Naive thymus-derived CD8-positive, alpha-beta T cell (primary cell): ENCODE measurements around the gene PCNX1. TPM values are rescaled to one million over a fixed set of nuclear protein-coding genes. Genes with fewer than 3 reads are reported as not detected.
"Not testable (repeated sequence)": the region's sequence is repeated elsewhere in the genome, so short reads cannot be mapped to it uniquely, and the experiment has no call there.

Experiments
- ATAC-seq, 2 donors: fragments of 150-1000 bp; cut with Tn5 transposase in 1 of 2; sonication (Bioruptor Pico), chemical (Tn5 transposase) in 1 of 2; 1 replicate in 1 of 2; 2 replicates in 1 of 2; pipeline ENCODE4 v1.10.0; 2021; ENCODE audit warnings: mild to moderate bottlenecking in 2 of 2, moderate library complexity in 2 of 2
- POLR2A ChIA-PET: fragments of 350-600 bp; sonication (Branson Sonifier 250); formaldehyde crosslinking; loops from one replicate; lab custom pipeline; 2021; ENCODE audit warnings: antibody characterized with exemption; lab: Charles Lee
- DNase-seq, 10 donors: peaks; one replicate each; pipeline versions ENCODE4 v3.0.0 to v3.0.0-alpha.2; 2020 to 2022
- H3K27ac Mint-ChIP-seq, 10 donors: one replicate each; pipeline ENCODE4 v1.8.0; 2020 to 2022; ENCODE audit warnings: mild to moderate bottlenecking in 10 of 10, mixed read lengths in 10 of 10, moderate library complexity in 4 of 10, inconsistent platforms in 1 of 10
- H3K27me3 Mint-ChIP-seq, 5 donors: one replicate each; pipeline ENCODE4 v1.8.0; 2021 to 2022; ENCODE audit warnings: mixed read lengths in 5 of 5
- H3K36me3 Mint-ChIP-seq, 3 donors: one replicate each; pipeline ENCODE4 v1.8.0; 2020 to 2022; ENCODE audit warnings: mixed read lengths in 3 of 3, mild to moderate bottlenecking in 2 of 3, inconsistent platforms in 1 of 3
- H3K4me1 Mint-ChIP-seq, 4 donors: one replicate each; pipeline ENCODE4 v1.8.0; 2021 to 2022; ENCODE audit warnings: mixed read lengths in 4 of 4
- H3K4me3 Mint-ChIP-seq, 10 donors: one replicate each; pipeline ENCODE4 v1.8.0; 2020 to 2022; ENCODE audit warnings: mild to moderate bottlenecking in 10 of 10, mixed read lengths in 10 of 10, moderate library complexity in 6 of 10, inconsistent platforms in 1 of 10
- H3K9me3 Mint-ChIP-seq, 9 donors: one replicate each; pipeline ENCODE4 v1.8.0; 2020 to 2022; ENCODE audit warnings: mixed read lengths in 9 of 9, mild to moderate bottlenecking in 3 of 9, inconsistent platforms in 1 of 9, moderate library complexity in 1 of 9
- polyA plus RNA-seq, 3 donors: library from polyadenylated mRNA; unstranded; fragments of 300-500 nt; fragmentation: Illumina TruSeq; gene quantifications; one replicate each; pipeline ENCODE4 v1.2.3, GENCODE V29; 2021
- total RNA-seq, 8 experiments: library from RNA in 2 of 8; stranded (reverse) in 2 of 8; gene quantifications; one replicate each; pipeline ENCODE4 v1.2.3 and lab custom pipeline; 2021 to 2026

Gene PCNX1
- total and polyA plus RNA-seq, 5 experiments from 2014 or later: 5.5 to 78.6 (median 8.3) TPM

GRCh38 chr14:71001742-71002141 is 94.5 kb downstream of the PCNX1 start:
- Mint-ChIP-seq H3K27ac (peak overlapping the region; percentile 26 to 97 (median 72)), H3K27me3 (no peaks in the 10 kb centered on the region), H3K4me3 (peak overlapping the region in 3 of 10 donors; percentile 13 to 48 (median 18)), H3K36me3 (peaks cover 5 to 37% (median 32%) of the 10 kb centered on the region in 3 donors), H3K4me1 (peaks cover 20 to 90% (median 76%) of the 10 kb centered on the region in 4 donors), H3K9me3 (no peaks in the 10 kb centered on the region)
- no peak for DNase-seq
- ATAC-seq: no peak
- POLR2A ChIA-PET: no interaction called here

- H3K4me3 Mint-ChIP-seq: peak overlapping the region in 4 of 10 donors; percentile 8 to 36 (median 16)
- DNase-seq: no peak
- peak overlapping the region in 9 of 10 donors; percentile 17 to 70 (median 48) for H3K27ac Mint-ChIP-seq
- no peaks in the 10 kb centered on the region for H3K27me3 Mint-ChIP-seq
- POLR2A ChIA-PET: no interaction called here
- no peak for ATAC-seq
- H3K4me1 Mint-ChIP-seq: peaks cover 20 to 81% (median 66%) of the 10 kb centered on the region in 4 donors
- H3K36me3 Mint-ChIP-seq: peaks cover 5 to 31% (median 29%) of the 10 kb centered on the region in 3 donors
- H3K9me3 Mint-ChIP-seq: no peaks in the 10 kb centered on the region
Observed at GRCh38 chr14:71003156-71003555, 95.9 kb downstream of the PCNX1 start.

- POLR2A ChIA-PET: no interaction called here
- H3K36me3 Mint-ChIP-seq: peaks cover 5 to 31% (median 29%) of the 10 kb centered on the region in 3 donors
- peak overlapping the region in 2 of 10 donors; percentile 39 to 54 for H3K4me3 Mint-ChIP-seq
- ATAC-seq (no peak), DNase-seq (no peak)
- no peaks in the 10 kb centered on the region for H3K27me3 Mint-ChIP-seq
- peaks cover 20 to 73% (median 62%) of the 10 kb centered on the region in 4 donors for H3K4me1 Mint-ChIP-seq
- no peaks in the 10 kb centered on the region for H3K9me3 Mint-ChIP-seq
- H3K27ac Mint-ChIP-seq: peak overlapping the region in 5 of 10 donors; percentile 5 to 72 (median 31)
Observed at GRCh38 chr14:71004481-71004880, 97.2 kb downstream of the PCNX1 start.

- DNase-seq (no peak), ATAC-seq (no peak)
- Mint-ChIP-seq H3K4me1 (peaks cover 17 to 70% (median 57%) of the 10 kb centered on the region in 4 donors), H3K9me3 (no peaks in the 10 kb centered on the region), H3K27me3 (no peaks in the 10 kb centered on the region), H3K27ac (peak overlapping the region in 6 of 10 donors; percentile 5 to 68 (median 24)), H3K36me3 (peaks cover 5 to 31% (median 29%) of the 10 kb centered on the region in 3 donors), H3K4me3 (peak overlapping the region in 5 of 10 donors; percentile 1 to 50 (median 25))
- POLR2A ChIA-PET: no interaction called here
Observed at GRCh38 chr14:71005076-71005475, 97.8 kb downstream of the PCNX1 start.

- H3K36me3 Mint-ChIP-seq: peaks cover 5 to 32% (median 30%) of the 10 kb centered on the region in 3 donors
- H3K4me1 Mint-ChIP-seq: peaks cover 20 to 72% (median 55%) of the 10 kb centered on the region in 4 donors
- no peaks in the 10 kb centered on the region for H3K27me3 Mint-ChIP-seq
- H3K27ac Mint-ChIP-seq: peak overlapping the region in 1 of 10 donors; percentile 14
- ATAC-seq (no peak), DNase-seq (no peak)
- no peaks in the 10 kb centered on the region for H3K9me3 Mint-ChIP-seq
- POLR2A ChIA-PET: no interaction called here
- peak overlapping the region in 1 of 10 donors; percentile 15 for H3K4me3 Mint-ChIP-seq
Observed at GRCh38 chr14:71006200-71006563, 98.9 kb downstream of the PCNX1 start.

GRCh38 chr14:71011479-71011878 is 104.2 kb downstream of the PCNX1 start:
- Mint-ChIP-seq H3K4me3 (no peak overlapping the region), H3K27me3 (no peaks in the 10 kb centered on the region), H3K4me1 (peaks cover 10 to 36% (median 30%) of the 10 kb centered on the region in 4 donors), H3K27ac (peak overlapping the region in 6 of 10 donors; percentile 1 to 82 (median 51)), H3K9me3 (no peaks in the 10 kb centered on the region), H3K36me3 (peaks cover 10 to 50% (median 21%) of the 10 kb centered on the region in 3 donors)
- DNase-seq: peak in 2 of 10 donors; percentile 7 to 24
- POLR2A ChIA-PET: no interaction called here
- ATAC-seq: no peak

GRCh38 chr14:71012888-71013287 is 105.6 kb downstream of the PCNX1 start:
- Mint-ChIP-seq H3K36me3 (peaks cover 18 to 60% (median 30%) of the 10 kb centered on the region in 3 donors), H3K27ac (peak overlapping the region in 2 of 10 donors; percentile 13 to 46), H3K4me1 (peaks cover 14 to 33% (median 31%) of the 10 kb centered on the region in 4 donors), H3K9me3 (no peaks in the 10 kb centered on the region), H3K4me3 (no peak overlapping the region), H3K27me3 (no peaks in the 10 kb centered on the region)
- ATAC-seq: no peak
- POLR2A ChIA-PET: no interaction called here
- no peak for DNase-seq

- no peaks in the 10 kb centered on the region for H3K27me3 Mint-ChIP-seq
- POLR2A ChIA-PET: no interaction called here
- ATAC-seq: no peak
- DNase-seq: no peak
- peaks cover 14 to 31% (median 31%) of the 10 kb centered on the region in 4 donors for H3K4me1 Mint-ChIP-seq
- peak overlapping the region in 6 of 10 donors; percentile 8 to 79 (median 42) for H3K27ac Mint-ChIP-seq
- H3K9me3 Mint-ChIP-seq: no peaks in the 10 kb centered on the region
- no peak overlapping the region for H3K4me3 Mint-ChIP-seq
- peaks cover 18 to 63% (median 30%) of the 10 kb centered on the region in 3 donors for H3K36me3 Mint-ChIP-seq
Observed at GRCh38 chr14:71013551-71014192, 106.4 kb downstream of the PCNX1 start.

- H3K27ac Mint-ChIP-seq, H3K4me3 Mint-ChIP-seq, H3K9me3 Mint-ChIP-seq, ATAC-seq, POLR2A ChIA-PET, H3K27me3 Mint-ChIP-seq, DNase-seq: not testable (repeated sequence)
- Mint-ChIP-seq H3K36me3 (peaks cover 22 to 83% (median 46%) of the 10 kb centered on the region in 3 donors), H3K4me1 (peaks cover 16 to 30% (median 24%) of the 10 kb centered on the region in 4 donors)
Observed at GRCh38 chr14:71019917-71020316, 112.7 kb downstream of the PCNX1 start.

- DNase-seq (no peak), ATAC-seq (no peak)
- Mint-ChIP-seq H3K27me3 (no peaks in the 10 kb centered on the region), H3K36me3 (peaks cover 21 to 72% (median 44%) of the 10 kb centered on the region in 3 donors), H3K4me1 (peaks cover 14 to 23% (median 22%) of the 10 kb centered on the region in 4 donors), H3K9me3 (peaks cover 0 to 5% (median 0%) of the 10 kb centered on the region in 9 donors), H3K27ac (peak overlapping the region in 7 of 10 donors; percentile 2 to 68 (median 8)), H3K4me3 (peak overlapping the region in 1 of 10 donors; percentile 7)
- POLR2A ChIA-PET: no interaction called here
Observed at GRCh38 chr14:71021347-71022011, 114.2 kb downstream of the PCNX1 start.

GRCh38 chr14:71022012-71022869 is 115.0 kb downstream of the PCNX1 start:
- ATAC-seq (no peak), DNase-seq (no peak)
- no peaks in the 10 kb centered on the region for H3K27me3 Mint-ChIP-seq
- peaks cover 10 to 23% (median 21%) of the 10 kb centered on the region in 4 donors for H3K4me1 Mint-ChIP-seq
- H3K27ac Mint-ChIP-seq: peak overlapping the region in 4 of 10 donors; percentile 2 to 68 (median 20)
- no peak overlapping the region for H3K4me3 Mint-ChIP-seq
- peaks cover 13 to 71% (median 36%) of the 10 kb centered on the region in 3 donors for H3K36me3 Mint-ChIP-seq
- POLR2A ChIA-PET: no interaction called here
- peaks cover 0 to 5% (median 0%) of the 10 kb centered on the region in 9 donors for H3K9me3 Mint-ChIP-seq

GRCh38 chr14:71022939-71023338 is 115.7 kb downstream of the PCNX1 start:
- no peak for ATAC-seq
- POLR2A ChIA-PET: no interaction called here
- H3K4me3 Mint-ChIP-seq: no peak overlapping the region
- peaks cover 13 to 73% (median 38%) of the 10 kb centered on the region in 3 donors for H3K36me3 Mint-ChIP-seq
- no peaks in the 10 kb centered on the region for H3K27me3 Mint-ChIP-seq
- no peak for DNase-seq
- H3K4me1 Mint-ChIP-seq: peaks cover 10 to 23% (median 21%) of the 10 kb centered on the region in 4 donors
- peak overlapping the region in 3 of 10 donors; percentile 13 to 39 (median 31) for H3K27ac Mint-ChIP-seq
- H3K9me3 Mint-ChIP-seq: peaks cover 0 to 5% (median 0%) of the 10 kb centered on the region in 9 donors
